ENCODE data around the gene ASPG. TPM values are rescaled to one million over a fixed set of nuclear protein-coding genes. Genes with fewer than 3 reads are reported as not detected.

ASPG gene
- polyA plus RNA-seq, 1 donor from 2014 or later: 0.16 TPM

GRCh38 chr14:104132981-104133380 is 47.5 kb downstream of the ASPG start:
- Histone ChIP-seq H3K9me2 (ENCODE audit: insufficient read depth, low read length) (no peaks in the 10 kb centered on the region), H3K4me3 (ENCODE audit: low read length) (no peak overlapping the region), H3K79me2 (replicated peaks; ENCODE audit: insufficient read depth, low read length) (no peaks in the 10 kb centered on the region), H3K4me2 (ENCODE audit: low read length) (no peak overlapping the region), H3K9me3 (ENCODE audit: low read length) (no peaks in the 10 kb centered on the region), H2AFZ (ENCODE audit: low read depth, low read length) (no peak overlapping the region), H4K20me1 (ENCODE audit: insufficient read depth) (no peaks in the 10 kb centered on the region), H3F3A (ENCODE audit: insufficient read depth, low read length, poor library complexity, severe bottlenecking) (no peaks in the 10 kb centered on the region), H3K27ac (ENCODE audit: low read length) (no peak overlapping the region), H3K27me3 (ENCODE audit: insufficient read depth, low read depth, low read length) (peaks cover 23% of the 10 kb centered on the region), H3K9ac (ENCODE audit: low read length) (no peak overlapping the region), H3K36me3 (ENCODE audit: insufficient read depth, low read length) (no peaks in the 10 kb centered on the region)
- TF ChIP-seq, protein P1, sequence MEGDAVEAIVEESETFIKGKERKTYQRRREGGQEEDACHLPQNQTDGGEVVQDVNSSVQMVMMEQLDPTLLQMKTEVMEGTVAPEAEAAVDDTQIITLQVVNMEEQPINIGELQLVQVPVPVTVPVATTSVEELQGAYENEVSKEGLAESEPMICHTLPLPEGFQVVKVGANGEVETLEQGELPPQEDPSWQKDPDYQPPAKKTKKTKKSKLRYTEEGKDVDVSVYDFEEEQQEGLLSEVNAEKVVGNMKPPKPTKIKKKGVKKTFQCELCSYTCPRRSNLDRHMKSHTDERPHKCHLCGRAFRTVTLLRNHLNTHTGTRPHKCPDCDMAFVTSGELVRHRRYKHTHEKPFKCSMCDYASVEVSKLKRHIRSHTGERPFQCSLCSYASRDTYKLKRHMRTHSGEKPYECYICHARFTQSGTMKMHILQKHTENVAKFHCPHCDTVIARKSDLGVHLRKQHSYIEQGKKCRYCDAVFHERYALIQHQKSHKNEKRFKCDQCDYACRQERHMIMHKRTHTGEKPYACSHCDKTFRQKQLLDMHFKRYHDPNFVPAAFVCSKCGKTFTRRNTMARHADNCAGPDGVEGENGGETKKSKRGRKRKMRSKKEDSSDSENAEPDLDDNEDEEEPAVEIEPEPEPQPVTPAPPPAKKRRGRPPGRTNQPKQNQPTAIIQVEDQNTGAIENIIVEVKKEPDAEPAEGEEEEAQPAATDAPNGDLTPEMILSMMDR (IDR thresholded peaks at IDR 0.05; ENCODE audit: poor library complexity, severe bottlenecking): no peak
- TF ChIP-seq EP300 (conservative IDR thresholded peaks at IDR 0.05; ENCODE audit: poor library complexity, severe bottlenecking): no peak
- TF ChIP-seq POLR2AphosphoS5 (IDR thresholded peaks at IDR 0.05): no peak
- TF ChIP-seq, protein P2, sequence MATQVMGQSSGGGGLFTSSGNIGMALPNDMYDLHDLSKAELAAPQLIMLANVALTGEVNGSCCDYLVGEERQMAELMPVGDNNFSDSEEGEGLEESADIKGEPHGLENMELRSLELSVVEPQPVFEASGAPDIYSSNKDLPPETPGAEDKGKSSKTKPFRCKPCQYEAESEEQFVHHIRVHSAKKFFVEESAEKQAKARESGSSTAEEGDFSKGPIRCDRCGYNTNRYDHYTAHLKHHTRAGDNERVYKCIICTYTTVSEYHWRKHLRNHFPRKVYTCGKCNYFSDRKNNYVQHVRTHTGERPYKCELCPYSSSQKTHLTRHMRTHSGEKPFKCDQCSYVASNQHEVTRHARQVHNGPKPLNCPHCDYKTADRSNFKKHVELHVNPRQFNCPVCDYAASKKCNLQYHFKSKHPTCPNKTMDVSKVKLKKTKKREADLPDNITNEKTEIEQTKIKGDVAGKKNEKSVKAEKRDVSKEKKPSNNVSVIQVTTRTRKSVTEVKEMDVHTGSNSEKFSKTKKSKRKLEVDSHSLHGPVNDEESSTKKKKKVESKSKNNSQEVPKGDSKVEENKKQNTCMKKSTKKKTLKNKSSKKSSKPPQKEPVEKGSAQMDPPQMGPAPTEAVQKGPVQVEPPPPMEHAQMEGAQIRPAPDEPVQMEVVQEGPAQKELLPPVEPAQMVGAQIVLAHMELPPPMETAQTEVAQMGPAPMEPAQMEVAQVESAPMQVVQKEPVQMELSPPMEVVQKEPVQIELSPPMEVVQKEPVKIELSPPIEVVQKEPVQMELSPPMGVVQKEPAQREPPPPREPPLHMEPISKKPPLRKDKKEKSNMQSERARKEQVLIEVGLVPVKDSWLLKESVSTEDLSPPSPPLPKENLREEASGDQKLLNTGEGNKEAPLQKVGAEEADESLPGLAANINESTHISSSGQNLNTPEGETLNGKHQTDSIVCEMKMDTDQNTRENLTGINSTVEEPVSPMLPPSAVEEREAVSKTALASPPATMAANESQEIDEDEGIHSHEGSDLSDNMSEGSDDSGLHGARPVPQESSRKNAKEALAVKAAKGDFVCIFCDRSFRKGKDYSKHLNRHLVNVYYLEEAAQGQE (IDR thresholded peaks at IDR 0.05; ENCODE audit: borderline replicate concordance): no peak

GRCh38 chr14:104133496-104133895 is 48.0 kb downstream of the ASPG start:
- Histone ChIP-seq H3K36me3 (ENCODE audit: insufficient read depth, low read length) (no peaks in the 10 kb centered on the region), H3K27ac (ENCODE audit: low read length) (no peak overlapping the region), H3F3A (ENCODE audit: insufficient read depth, low read length, poor library complexity, severe bottlenecking) (no peaks in the 10 kb centered on the region), H3K9me3 (ENCODE audit: low read length) (no peaks in the 10 kb centered on the region), H4K20me1 (ENCODE audit: insufficient read depth) (no peaks in the 10 kb centered on the region), H3K9ac (ENCODE audit: low read length) (no peak overlapping the region), H3K9me2 (ENCODE audit: insufficient read depth, low read length) (no peaks in the 10 kb centered on the region), H3K4me2 (ENCODE audit: low read length) (no peak overlapping the region), H3K79me2 (replicated peaks; ENCODE audit: insufficient read depth, low read length) (no peaks in the 10 kb centered on the region), H3K27me3 (ENCODE audit: insufficient read depth, low read depth, low read length) (peaks cover 24% of the 10 kb centered on the region), H2AFZ (ENCODE audit: low read depth, low read length) (no peak overlapping the region), H3K4me3 (ENCODE audit: low read length) (no peak overlapping the region)
- TF ChIP-seq EP300 (conservative IDR thresholded peaks at IDR 0.05; ENCODE audit: poor library complexity, severe bottlenecking) (no peak), POLR2AphosphoS5 (IDR thresholded peaks at IDR 0.05) (no peak), RAD21 (conservative IDR thresholded peaks at IDR 0.05) (no peak), MXI1 (conservative IDR thresholded peaks at IDR 0.05; ENCODE audit: poor library complexity, severe bottlenecking) (no peak), TAF1 (IDR thresholded peaks at IDR 0.05; ENCODE audit: low read depth) (no peak)
- TF ChIP-seq, protein P1 (IDR thresholded peaks at IDR 0.05; ENCODE audit: poor library complexity, severe bottlenecking): no peak

Data from neural cell (in vitro differentiated cells).